Muscle layer of duodenum (tissue), 2 donors: ENCODE data around the gene GMPPB.
A peak's percentile ranks its signal among the peaks of the same experiment; 100 is the strongest.

Experiments used
- H3K27ac ChIP-seq: one replicate; pipeline ENCODE4 v1.7.0; 2013; ENCODE audit warnings: mild to moderate bottlenecking, low read length
- H3K27me3 ChIP-seq: one replicate; pipeline ENCODE4 v1.7.0; 2013; ENCODE audit warnings: low read depth, mild to moderate bottlenecking, control low read depth, low read length
- H3K36me3 ChIP-seq, 2 donors: one replicate each; pipeline ENCODE4 v1.7.0; 2013; ENCODE audit warnings: low read length in 2 of 2, control low read depth in 1 of 2, mild to moderate bottlenecking in 1 of 2; ENCODE audit not compliant: insufficient read depth in 2 of 2, control insufficient read depth in 1 of 2
- H3K4me1 ChIP-seq, 2 donors: one replicate each; pipeline ENCODE4 v1.7.0; 2013; ENCODE audit warnings: low read length in 2 of 2, mild to moderate bottlenecking in 2 of 2, control low read depth in 1 of 2, moderate library complexity in 1 of 2; ENCODE audit not compliant: insufficient read depth in 2 of 2, control insufficient read depth in 1 of 2
- H3K4me3 ChIP-seq, 2 donors: one replicate each; pipeline ENCODE4 v1.7.0; 2013; ENCODE audit warnings: low read length in 2 of 2, low read depth in 1 of 2, mild to moderate bottlenecking in 1 of 2
- H3K9me3 ChIP-seq, 2 donors: one replicate each; pipeline ENCODE4 v1.7.0; 2013; ENCODE audit warnings: low read length in 2 of 2, control low read depth in 1 of 2, mild to moderate bottlenecking in 1 of 2; ENCODE audit not compliant: control insufficient read depth in 1 of 2
- donor health status: healthy.

The GMPPB gene

GRCh38 chr3:49723628-49724551 lies at the start of gene GMPPB:
GMPPB (minus strand) TSS chr3:49723951; CDS start chr3:49723726, 225 bp downstream.
- Histone ChIP-seq H3K9me3 (no peaks in the 10 kb centered on the region), H3K27ac (peak within 1 kb of the TSS; percentile 93), H3K36me3 (peaks cover 29 to 42% of the 10 kb centered on the region in 2 donors), H3K4me3 (peak within 1 kb of the TSS; percentile 91 to 98), H3K4me1 (peaks cover 3 to 23% of the 10 kb centered on the region in 2 donors), H3K27me3 (no peaks in the 10 kb centered on the region)

GRCh38 chr3:49772703-49773102 lies 49.0 kb upstream of the GMPPB start:
- Histone ChIP-seq H3K27me3 (no peaks in the 10 kb centered on the region), H3K4me3 (no peak overlapping the region), H3K27ac (no peak overlapping the region), H3K36me3 (peaks cover 3 to 6% of the 10 kb centered on the region in 2 donors), H3K4me1 (peaks cover 4 to 13% of the 10 kb centered on the region in 2 donors), H3K9me3 (no peaks in the 10 kb centered on the region)

- H3K9me3 ChIP-seq: no peaks in the 10 kb centered on the region
- H3K4me3 ChIP-seq: no peak overlapping the region
- H3K4me1 ChIP-seq: peaks cover 4 to 13% of the 10 kb centered on the region in 2 donors
- H3K27ac ChIP-seq: no peak overlapping the region
- H3K27me3 ChIP-seq: no peaks in the 10 kb centered on the region
- peaks cover 0 to 3% of the 10 kb centered on the region in 2 donors for H3K36me3 ChIP-seq
These were observed 47.7 kb upstream of the GMPPB start for GRCh38 chr3:49771340-49771938.

GRCh38 chr3:49769926-49770325 lies 46.2 kb upstream of the GMPPB start:
- H3K4me1 ChIP-seq: peaks cover 0 to 4% of the 10 kb centered on the region in 2 donors
- no peaks in the 10 kb centered on the region for H3K27me3 ChIP-seq
- H3K9me3 ChIP-seq: no peaks in the 10 kb centered on the region
- no peak overlapping the region for H3K4me3 ChIP-seq
- peaks cover 0 to 3% of the 10 kb centered on the region in 2 donors for H3K36me3 ChIP-seq
- H3K27ac ChIP-seq: no peak overlapping the region

GRCh38 chr3:49769286-49769915 lies 45.6 kb upstream of the GMPPB start:
- Histone ChIP-seq H3K9me3 (no peaks in the 10 kb centered on the region), H3K27me3 (no peaks in the 10 kb centered on the region), H3K27ac (no peak overlapping the region), H3K36me3 (peaks cover 0 to 3% of the 10 kb centered on the region in 2 donors), H3K4me3 (no peak overlapping the region), H3K4me1 (no peaks in the 10 kb centered on the region)

DNA sequence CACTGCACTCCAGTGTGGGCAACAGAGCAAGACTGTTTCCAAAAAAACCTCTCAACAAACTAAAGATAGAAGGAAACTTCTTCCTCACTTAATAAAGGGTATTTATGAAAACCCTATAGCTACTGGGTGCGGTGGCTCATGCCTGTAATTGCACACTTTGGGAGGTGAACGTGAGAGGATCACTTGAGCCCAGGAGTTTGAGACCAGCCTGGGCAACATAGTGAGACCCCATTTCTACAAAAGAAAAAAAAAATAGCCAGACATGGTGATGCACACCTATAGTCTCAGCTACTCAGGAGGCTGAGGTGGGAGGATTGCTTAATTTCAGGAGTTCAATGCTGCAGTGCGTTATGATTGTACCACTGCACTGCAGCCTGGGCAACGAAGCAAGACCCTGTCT lies 40.2 kb upstream of the GMPPB start:
- Histone ChIP-seq H3K4me3 (no peak overlapping the region), H3K27me3 (no peaks in the 10 kb centered on the region), H3K27ac (no peak overlapping the region), H3K4me1 (no peaks in the 10 kb centered on the region), H3K9me3 (no peaks in the 10 kb centered on the region), H3K36me3 (peaks cover 0 to 3% of the 10 kb centered on the region in 2 donors)

- Histone ChIP-seq H3K9me3 (no peaks in the 10 kb centered on the region), H3K27ac (no peak overlapping the region), H3K27me3 (no peaks in the 10 kb centered on the region), H3K4me3 (no peak overlapping the region), H3K4me1 (peaks cover 0 to 7% of the 10 kb centered on the region in 2 donors), H3K36me3 (peaks cover 0 to 3% of the 10 kb centered on the region in 2 donors)
These were observed 37.9 kb upstream of the GMPPB start for GRCh38 chr3:49761661-49762060.

- Histone ChIP-seq H3K4me3 (no peak overlapping the region), H3K27ac (no peak overlapping the region), H3K27me3 (no peaks in the 10 kb centered on the region), H3K4me1 (peaks cover 0 to 7% of the 10 kb centered on the region in 2 donors), H3K9me3 (no peaks in the 10 kb centered on the region), H3K36me3 (peaks cover 0 to 3% of the 10 kb centered on the region in 2 donors)
These were observed 35.5 kb upstream of the GMPPB start for GRCh38 chr3:49759226-49759625.

DNA sequence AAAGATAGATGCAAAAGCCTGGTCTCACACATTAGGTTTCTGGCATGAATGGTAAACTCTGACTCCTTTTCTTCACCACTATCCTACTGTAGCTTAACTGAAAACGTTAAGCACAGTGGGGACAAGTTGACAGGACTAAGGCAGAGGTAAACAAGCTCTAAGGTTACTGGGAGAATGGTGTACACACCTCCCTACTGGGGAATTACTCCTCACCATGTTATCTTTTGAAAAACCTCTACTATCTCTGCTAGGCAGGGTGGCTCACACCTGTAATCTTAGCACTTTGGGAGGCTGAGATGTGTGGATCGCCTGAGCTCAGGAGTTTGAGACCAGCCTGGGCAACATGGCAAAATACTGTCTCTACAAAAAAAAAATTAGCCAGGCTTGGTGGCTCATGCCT lies 33.4 kb upstream of the GMPPB start:
- peaks cover 0 to 3% of the 10 kb centered on the region in 2 donors for H3K36me3 ChIP-seq
- H3K4me1 ChIP-seq: peaks cover 0 to 17% of the 10 kb centered on the region in 2 donors
- no peak overlapping the region for H3K27ac ChIP-seq
- no peaks in the 10 kb centered on the region for H3K27me3 ChIP-seq
- no peak overlapping the region for H3K4me3 ChIP-seq
- no peaks in the 10 kb centered on the region for H3K9me3 ChIP-seq

- Histone ChIP-seq H3K27ac (no peak overlapping the region), H3K4me3 (no peak overlapping the region), H3K36me3 (peaks cover 0 to 3% of the 10 kb centered on the region in 2 donors), H3K4me1 (peaks cover 0 to 17% of the 10 kb centered on the region in 2 donors), H3K27me3 (no peaks in the 10 kb centered on the region), H3K9me3 (no peaks in the 10 kb centered on the region)
These were observed 32.3 kb upstream of the GMPPB start for GRCh38 chr3:49756036-49756435.

DNA sequence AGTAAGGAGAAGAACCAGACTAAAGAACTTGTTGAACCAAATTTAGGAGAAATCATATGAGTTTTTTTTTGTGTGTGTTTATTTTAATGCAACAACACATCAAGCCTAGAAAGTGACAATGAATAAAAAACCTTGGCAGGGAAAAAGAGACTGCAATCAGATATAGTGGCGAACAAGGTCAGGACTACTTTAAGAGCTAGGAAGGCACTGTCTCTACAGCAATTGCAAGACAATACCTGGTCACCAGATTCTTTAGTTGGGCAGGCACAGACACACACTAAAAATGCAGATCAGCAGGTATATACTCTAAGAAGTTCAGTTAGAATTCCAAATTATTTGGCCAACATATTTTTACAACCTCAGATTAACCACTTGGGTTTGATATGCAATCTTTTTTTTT lies 30.8 kb upstream of the GMPPB start:
- Histone ChIP-seq H3K27ac (no peak overlapping the region), H3K9me3 (no peaks in the 10 kb centered on the region), H3K36me3 (peaks cover 0 to 2% of the 10 kb centered on the region in 2 donors), H3K4me1 (peaks cover 0 to 17% of the 10 kb centered on the region in 2 donors), H3K4me3 (no peak overlapping the region), H3K27me3 (no peaks in the 10 kb centered on the region)
